Fibroblast of pulmonary artery (primary cell): ENCODE data around the gene SATB2.

Experiments used
- DNase-seq: peaks from one replicate; pipeline ENCODE4 v3.0.0-alpha.2; 2010; ENCODE audit warnings: low read depth
- H3K4me3 ChIP-seq: replicated peaks from 2 replicates; pipeline ENCODE4 v1.5.1; 2011; ENCODE audit warnings: low read depth, mild to moderate bottlenecking, control low read depth, low read length, moderate library complexity
- TF ChIP-seq, protein P1 (sequence below): IDR thresholded peaks from 2 replicates; pipeline ENCODE4 v1.5.1; 2011; ENCODE audit warnings: mild to moderate bottlenecking, control low read depth, low read length, inconsistent platforms; ENCODE audit errors: missing control alignments

Gene SATB2

DNA sequence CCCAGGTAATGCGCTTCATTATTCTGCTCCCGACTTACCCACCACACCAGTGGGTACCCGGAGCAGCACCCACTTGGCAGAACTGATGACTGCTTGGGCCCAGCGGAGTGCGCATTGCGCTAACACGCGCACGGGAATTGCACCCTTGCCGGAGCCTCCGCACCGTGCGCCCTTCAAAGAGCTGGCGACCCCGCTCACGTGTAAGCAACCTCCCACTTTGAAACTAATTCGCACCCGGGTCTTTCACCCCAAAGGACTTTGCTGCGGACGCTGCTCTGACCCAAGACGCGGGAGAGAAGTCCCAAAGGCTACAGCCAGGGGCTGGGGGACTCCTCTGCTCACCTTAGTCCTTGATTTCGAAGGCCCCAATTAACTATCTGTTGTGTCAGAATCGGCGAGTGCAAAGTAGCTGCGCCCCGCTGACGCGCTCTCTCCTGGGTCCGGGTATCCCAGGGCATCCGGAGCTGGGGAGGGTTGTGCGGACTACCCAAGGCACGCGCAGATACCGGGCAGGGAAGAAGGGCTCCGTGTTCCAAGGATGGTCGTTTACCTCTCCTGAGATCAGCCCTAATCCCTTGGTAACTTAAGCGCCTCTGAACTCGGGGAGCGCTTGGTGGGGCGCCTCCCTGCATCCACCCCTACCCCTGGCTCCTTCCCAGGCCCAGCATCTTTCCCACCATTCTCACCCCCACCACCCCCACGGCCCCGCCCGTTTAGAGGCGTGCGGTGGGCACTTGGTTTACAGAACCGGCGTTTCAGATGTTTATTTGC is 13.1 kb upstream of the SATB2 start:
- TF ChIP-seq, protein P1, sequence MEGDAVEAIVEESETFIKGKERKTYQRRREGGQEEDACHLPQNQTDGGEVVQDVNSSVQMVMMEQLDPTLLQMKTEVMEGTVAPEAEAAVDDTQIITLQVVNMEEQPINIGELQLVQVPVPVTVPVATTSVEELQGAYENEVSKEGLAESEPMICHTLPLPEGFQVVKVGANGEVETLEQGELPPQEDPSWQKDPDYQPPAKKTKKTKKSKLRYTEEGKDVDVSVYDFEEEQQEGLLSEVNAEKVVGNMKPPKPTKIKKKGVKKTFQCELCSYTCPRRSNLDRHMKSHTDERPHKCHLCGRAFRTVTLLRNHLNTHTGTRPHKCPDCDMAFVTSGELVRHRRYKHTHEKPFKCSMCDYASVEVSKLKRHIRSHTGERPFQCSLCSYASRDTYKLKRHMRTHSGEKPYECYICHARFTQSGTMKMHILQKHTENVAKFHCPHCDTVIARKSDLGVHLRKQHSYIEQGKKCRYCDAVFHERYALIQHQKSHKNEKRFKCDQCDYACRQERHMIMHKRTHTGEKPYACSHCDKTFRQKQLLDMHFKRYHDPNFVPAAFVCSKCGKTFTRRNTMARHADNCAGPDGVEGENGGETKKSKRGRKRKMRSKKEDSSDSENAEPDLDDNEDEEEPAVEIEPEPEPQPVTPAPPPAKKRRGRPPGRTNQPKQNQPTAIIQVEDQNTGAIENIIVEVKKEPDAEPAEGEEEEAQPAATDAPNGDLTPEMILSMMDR, result no peak
- H3K4me3 ChIP-seq, result no peak overlapping the region
- no peak for DNase-seq

DNA sequence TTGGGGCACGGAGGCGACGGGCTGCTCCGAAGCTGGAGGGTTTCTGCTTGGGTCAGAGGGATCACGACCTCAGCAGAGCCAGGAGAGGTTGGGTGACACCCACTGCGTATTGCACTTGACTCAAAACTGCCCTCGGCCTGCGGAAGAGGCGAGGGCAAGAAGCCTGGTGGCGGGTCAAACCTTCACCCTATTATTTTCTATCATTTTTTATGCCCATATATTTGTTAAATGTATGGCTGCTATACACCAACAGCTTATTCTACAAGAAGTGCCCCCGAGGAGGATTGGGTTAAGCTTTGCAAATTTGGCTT is 12.6 kb upstream of the SATB2 start:
- no peak overlapping the region for H3K4me3 ChIP-seq
- DNase-seq, result no peak
- TF ChIP-seq, protein P1, result no peak

DNA sequence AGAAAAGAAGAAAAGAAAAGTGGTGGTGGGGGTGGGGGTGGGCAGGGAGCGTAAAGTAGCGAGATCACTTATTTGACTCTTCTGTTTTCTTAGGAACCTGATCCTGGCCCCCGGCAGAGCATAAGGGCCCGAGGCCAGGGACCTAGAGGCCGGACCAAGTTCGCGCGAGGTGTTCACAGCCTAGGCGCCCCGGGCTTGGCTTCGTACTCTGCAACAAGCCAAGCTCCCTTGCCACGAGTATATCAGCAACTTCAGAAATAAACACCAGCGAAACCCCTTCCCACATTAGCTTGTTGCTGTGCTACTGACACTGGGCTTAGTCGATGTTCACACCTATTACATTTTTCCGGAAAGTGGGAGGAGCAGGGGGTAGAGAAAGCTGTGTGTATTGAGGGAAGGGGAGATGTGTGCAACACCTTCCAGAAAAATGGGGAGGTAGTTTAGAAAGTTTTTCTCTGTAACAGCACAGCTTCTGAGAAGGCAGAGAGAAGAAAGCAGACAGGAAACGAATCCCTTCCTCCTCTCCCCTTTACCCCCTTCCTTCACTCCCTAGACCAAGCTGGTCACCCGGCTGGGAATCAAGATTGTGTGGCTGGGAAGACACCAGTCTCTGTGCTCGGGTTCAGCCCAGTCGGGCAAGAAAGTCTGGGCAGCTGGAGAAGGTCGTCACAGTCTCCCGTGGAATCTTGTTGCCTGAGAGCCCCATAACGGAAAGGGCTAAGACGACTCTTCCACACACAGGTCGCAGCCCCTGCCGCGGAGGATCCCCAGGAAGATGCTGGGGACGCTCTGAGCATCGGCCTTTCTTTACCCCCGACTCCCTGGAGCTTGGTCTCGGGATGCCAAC is 12.0 kb upstream of the SATB2 start:
- TF ChIP-seq, protein P1, result no peak
- H3K4me3 ChIP-seq, result no peak overlapping the region
- no peak for DNase-seq

DNA sequence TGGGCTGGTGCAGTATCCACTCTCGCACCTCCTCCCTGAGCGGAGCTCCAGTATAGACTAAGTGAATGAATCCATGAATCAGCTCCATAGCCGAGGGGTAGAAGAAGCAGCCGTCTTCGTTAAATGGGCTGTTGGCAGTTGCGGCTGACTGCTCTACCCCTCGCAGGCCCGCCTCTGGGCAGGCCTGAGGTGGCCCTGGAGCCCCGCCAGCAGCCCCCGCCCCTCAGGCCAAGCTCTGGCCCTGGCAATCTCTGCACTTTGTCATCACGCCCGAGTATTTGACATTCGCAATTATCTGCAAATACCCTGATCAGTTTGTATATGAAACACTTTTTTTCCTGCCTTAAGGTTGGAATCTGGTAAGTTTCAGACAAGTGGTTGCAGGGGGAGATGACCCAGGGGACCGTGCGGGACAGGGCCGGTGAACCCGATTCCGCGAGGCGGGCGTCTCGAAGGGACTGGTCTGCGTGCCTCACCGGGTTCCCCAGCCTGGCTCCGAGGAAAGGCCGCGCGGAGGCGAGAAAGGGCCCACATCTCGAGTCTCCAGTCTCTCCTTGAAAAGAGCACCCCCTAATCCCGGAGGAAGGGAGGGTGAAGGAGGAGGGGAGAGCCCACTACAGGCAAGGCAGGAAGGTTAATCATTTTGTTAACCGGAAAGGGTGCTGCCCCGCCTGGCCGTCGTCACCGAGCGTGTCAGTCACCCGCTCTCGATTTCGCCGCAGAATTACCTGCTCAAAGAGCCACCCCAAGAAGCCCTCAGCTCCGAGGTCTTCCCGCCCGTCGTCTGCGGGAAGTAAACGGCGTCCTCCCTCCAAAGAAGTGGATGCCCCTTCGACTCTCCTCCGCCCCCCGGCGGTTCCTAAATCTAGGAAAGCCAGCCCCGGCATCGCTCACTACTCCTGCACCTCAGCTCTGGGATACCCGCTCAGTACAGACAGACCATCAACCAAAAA is 11.1 kb upstream of the SATB2 start:
- no peak overlapping the region for H3K4me3 ChIP-seq
- no peak for DNase-seq
- TF ChIP-seq, protein P1, result no peak

DNA sequence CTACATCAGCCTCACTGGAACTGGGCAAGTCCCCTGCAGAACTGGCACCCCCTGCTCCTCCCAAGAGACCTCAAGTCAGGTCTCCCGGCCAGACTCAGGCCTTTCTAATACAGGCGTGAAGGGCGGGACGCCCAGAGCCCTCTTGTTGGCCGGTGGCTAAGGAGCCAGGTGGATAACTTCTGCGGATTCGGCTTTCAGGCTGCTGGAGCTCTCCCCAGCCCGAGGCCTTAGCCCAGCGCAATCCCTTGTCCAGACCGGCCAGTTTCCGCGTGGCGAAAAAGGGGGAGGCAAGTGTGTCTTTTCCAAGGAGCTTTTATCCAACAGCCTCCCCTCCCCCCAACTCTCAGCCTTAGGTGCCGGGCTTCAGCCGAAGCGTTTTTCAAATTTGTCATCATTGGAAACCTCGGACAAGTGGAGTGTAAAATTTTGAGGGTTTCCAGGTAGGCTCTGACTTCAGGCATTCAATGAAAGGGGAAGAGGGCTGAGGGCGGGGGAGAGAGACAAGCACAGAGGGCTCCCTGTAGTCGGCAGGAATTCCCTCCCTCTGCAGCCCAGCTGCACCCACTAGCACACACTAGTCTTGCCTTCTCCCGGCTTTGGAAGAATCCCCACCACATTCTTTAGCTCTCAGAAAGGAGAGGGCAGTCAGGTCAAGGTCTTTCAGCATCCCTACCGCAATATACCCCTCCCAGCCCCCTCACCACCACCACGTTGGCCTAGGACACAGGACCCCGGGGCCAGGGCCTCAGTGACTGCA is 9.5 kb upstream of the SATB2 start:
- DNase-seq, result no peak
- H3K4me3 ChIP-seq, result no peak overlapping the region
- TF ChIP-seq, protein P1, result no peak

DNA sequence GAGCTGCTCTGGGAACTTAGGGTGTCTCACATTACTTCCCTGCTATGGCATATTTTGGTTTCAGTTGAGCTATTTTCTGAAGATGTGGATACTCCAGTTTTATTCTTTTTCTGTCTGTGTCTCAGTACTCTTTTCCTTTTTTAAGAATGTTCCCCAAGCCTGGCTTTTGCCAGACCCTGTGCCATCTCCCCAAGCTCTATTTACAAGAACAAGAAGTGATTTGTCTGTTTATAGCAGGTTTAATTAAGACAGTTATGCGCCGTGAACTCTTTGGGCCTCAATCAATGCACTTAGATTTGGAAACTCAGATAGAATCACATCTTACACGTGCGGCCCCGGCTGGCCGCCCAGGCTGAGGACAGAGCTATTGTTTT is 8.9 kb upstream of the SATB2 start:
- no peak for DNase-seq
- no peak overlapping the region for H3K4me3 ChIP-seq
- TF ChIP-seq, protein P1, result no peak
